Activated T-helper 9 cell treated with anti-CD3 and anti-CD28 coated beads, Interleukin-2, amount 50 U/mL, for 16 hours (primary cell): Measurements from ENCODE around the gene ABAT.

ENCODE experiments used
- DNase-seq: peaks from one replicate; pipeline ENCODE4 v3.0.0-alpha.2; 2020; ENCODE audit warnings: low read depth

Gene ABAT

GRCh38 chr16:8818504-8819270 lies 144.3 kb downstream of the ABAT start:
- DNase-seq: no peak

GRCh38 chr16:8819411-8820034 lies 145.1 kb downstream of the ABAT start:
- no peak for DNase-seq

GRCh38 chr16:8822403-8822802 lies 148.0 kb downstream of the ABAT start:
- no peak for DNase-seq

- no peak for DNase-seq
Measured at GRCh38 chr16:8826278-8826879, 152.0 kb downstream of the ABAT start.

GRCh38 chr16:8828541-8829165 lies 154.2 kb downstream of the ABAT start:
- no peak for DNase-seq

- no peak for DNase-seq
Measured at GRCh38 chr16:8831450-8831849, 157.0 kb downstream of the ABAT start.

GRCh38 chr16:8831871-8832716 lies 157.7 kb downstream of the ABAT start:
- DNase-seq: no peak

- DNase-seq: no peak
Measured at GRCh38 chr16:8832717-8833105, 158.3 kb downstream of the ABAT start.
